ENCODE data around the gene UNK. TPM values are rescaled to one million over a fixed set of nuclear protein-coding genes. Genes with fewer than 3 reads are reported as not detected.

UNK gene
- total and polyA plus RNA-seq, 2 of the 13 experiments (the other 11 are each of a cell fraction or from before 2014, with no cell fraction given): 31.6 to 33.0 TPM

GRCh38 chr17:75845058-75845711, 60.6 kb downstream of the UNK start (continued):
- TF ChIP-seq FOXK1 (CRISPR knock-in tag; IDR thresholded peaks at IDR 0.05; ENCODE audit: borderline replicate concordance, low read depth) (no peak), TFDP1 (CRISPR knock-in tag; IDR thresholded peaks at IDR 0.05; ENCODE audit: borderline replicate concordance) (no peak; the same call in 1 of the 2 replicates), PBX2 (CRISPR knock-in tag; IDR thresholded peaks at IDR 0.05) (no peak), IKZF5 (CRISPR knock-in tag; IDR thresholded peaks at IDR 0.05) (peak; percentile 69; the same call in 1 of the 2 replicates), TSC22D2 (CRISPR knock-in tag; IDR thresholded peaks at IDR 0.05; ENCODE audit: borderline replicate concordance) (peak; percentile 79; the same call in 1 of the 2 replicates), USF2 (IDR thresholded peaks at IDR 0.05; ENCODE audit: low read depth, low read length) (peak; percentile 27; the same call in 1 of the 2 replicates), USF2 (CRISPR knock-in tag; IDR thresholded peaks at IDR 0.05; ENCODE audit: borderline replicate concordance) (no peak), ERF (CRISPR knock-in tag; IDR thresholded peaks at IDR 0.05) (peak; percentile 84), MZF1 (CRISPR knock-in tag; IDR thresholded peaks at IDR 0.05; ENCODE audit: borderline replicate concordance) (0 out of 2 replicates have a peak, but pooled peaks have one; percentile 72), TERF1 (CRISPR knock-in tag; IDR thresholded peaks at IDR 0.05) (no peak), TCF12 (IDR thresholded peaks at IDR 0.05) (no peak), TCF12 (CRISPR knock-in tag; IDR thresholded peaks at IDR 0.05) (no peak), RNF2 (conservative IDR thresholded peaks at IDR 0.05; ENCODE audit: low read depth) (0 out of 2 replicates have a peak, but pooled peaks have one; percentile 49), ZBTB7A (CRISPR knock-in tag; IDR thresholded peaks at IDR 0.05) (peak; percentile 65; the same call in 1 of the 2 replicates), FLYWCH1 (CRISPR knock-in tag; IDR thresholded peaks at IDR 0.05) (no peak), KLF9 (CRISPR knock-in tag; IDR thresholded peaks at IDR 0.05; ENCODE audit: low read depth) (0 out of 2 replicates have a peak, but pooled peaks have one; percentile 58), SNAPC2 (CRISPR knock-in tag; IDR thresholded peaks at IDR 0.05) (no peak), ZNF670 (CRISPR knock-in tag; IDR thresholded peaks at IDR 0.05; ENCODE audit: borderline replicate concordance) (no peak), ZNF576 (CRISPR knock-in tag; IDR thresholded peaks at IDR 0.05) (no peak), ZNF232 (CRISPR knock-in tag; IDR thresholded peaks at IDR 0.05; ENCODE audit: borderline replicate concordance) (no peak), ZBTB38 (CRISPR knock-in tag; IDR thresholded peaks at IDR 0.05) (peak; percentile 84; the same call in 1 of the 2 replicates), MBD4 (IDR thresholded peaks at IDR 0.05; ENCODE audit: borderline replicate concordance, low read length) (no peak), BCL6 (CRISPR knock-in tag; IDR thresholded peaks at IDR 0.05) (peak; percentile 57; the same call in 1 of the 2 replicates)

Data from HepG2 (cell line).